GM18868 (cell line): ENCODE data around the gene FCGR3A.

Source experiments
- ATAC-seq: cut with Tn5 transposase; IDR thresholded peaks from one replicate; pipeline ENCODE4 v1.9.1; 2021; ENCODE audit warnings: mild to moderate bottlenecking, moderate library complexity; ENCODE audit not compliant: unreplicated experiment

FCGR3A gene

GRCh38 chr1:161505686-161506085, 43.9 kb downstream of the FCGR3A start:
- ATAC-seq: no peak

GRCh38 chr1:161503394-161503748, 46.2 kb downstream of the FCGR3A start:
- ATAC-seq: no peak

- no peak for ATAC-seq
Measured at GRCh38 chr1:161502641-161503393, 46.8 kb downstream of the FCGR3A start.

- ATAC-seq: no peak
Measured at GRCh38 chr1:161502181-161502580, 47.4 kb downstream of the FCGR3A start.

- no peak for ATAC-seq
Measured at GRCh38 chr1:161501234-161501633, 48.4 kb downstream of the FCGR3A start.

- no peak for ATAC-seq
Measured at GRCh38 chr1:161499099-161500039, 50.2 kb downstream of the FCGR3A start.

- ATAC-seq: no peak
Measured at GRCh38 chr1:161498646-161499045, 51.0 kb downstream of the FCGR3A start.

- no peak for ATAC-seq
Measured at GRCh38 chr1:161497961-161498360, 51.7 kb downstream of the FCGR3A start.

- ATAC-seq: no peak
Measured at GRCh38 chr1:161495490-161495889, 54.1 kb downstream of the FCGR3A start.

- no peak for ATAC-seq
Measured at GRCh38 chr1:161494091-161494735, 55.4 kb downstream of the FCGR3A start.

GRCh38 chr1:161492827-161493226, 56.8 kb downstream of the FCGR3A start:
- ATAC-seq: no peak
